GM18508 (cell line): ENCODE results near the gene PRKG2.

Source experiments
- ATAC-seq: cut with Tn5 transposase; IDR thresholded peaks from one replicate; pipeline ENCODE4 v1.9.1; 2021; ENCODE audit warnings: moderate number of reproducible peaks; ENCODE audit not compliant: insufficient read depth, unreplicated experiment

Gene PRKG2

DNA sequence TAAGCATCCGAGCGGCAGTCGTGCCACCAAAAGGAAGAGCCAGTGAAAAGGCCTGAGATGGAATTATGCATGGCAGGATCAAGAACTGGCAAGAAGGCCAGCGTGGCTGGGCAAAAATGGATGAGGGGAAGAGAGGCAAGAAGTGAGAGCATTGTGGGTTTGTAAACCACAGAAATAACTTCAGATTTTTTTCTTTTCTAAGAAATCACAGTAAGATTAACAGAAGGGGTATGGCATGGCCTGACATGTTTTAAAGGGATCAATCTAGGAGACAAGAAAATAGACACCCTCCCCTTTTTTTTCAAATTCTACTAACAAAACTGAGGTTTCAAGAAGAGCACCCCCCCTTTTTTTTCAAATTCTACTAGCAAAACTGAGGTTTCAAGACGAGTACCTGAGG is 102.0 kb downstream of the PRKG2 start:
- no peak for ATAC-seq

- no peak for ATAC-seq
Measured at GRCh38 chr4:81109356-81109755, 105.7 kb downstream of the PRKG2 start.

DNA sequence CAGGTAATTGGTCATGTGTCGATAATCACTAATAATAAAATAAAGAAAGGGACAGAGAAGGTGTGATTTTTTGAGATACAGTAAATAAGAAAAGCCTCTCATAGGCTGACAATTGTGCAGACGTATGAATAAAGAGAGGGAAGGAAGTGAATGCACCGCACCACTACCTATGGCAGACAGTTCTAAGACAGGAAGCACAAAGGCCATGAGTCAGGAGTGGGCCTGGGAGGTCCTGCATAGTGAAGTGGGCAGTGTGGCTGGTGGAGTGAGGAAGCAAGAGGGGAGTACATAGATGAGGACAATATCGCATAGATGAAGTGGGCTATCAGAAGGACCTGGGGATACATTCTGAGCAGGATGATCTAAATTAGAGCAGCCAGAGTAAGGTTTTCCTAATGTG is 108.9 kb downstream of the PRKG2 start:
- ATAC-seq: no peak

DNA sequence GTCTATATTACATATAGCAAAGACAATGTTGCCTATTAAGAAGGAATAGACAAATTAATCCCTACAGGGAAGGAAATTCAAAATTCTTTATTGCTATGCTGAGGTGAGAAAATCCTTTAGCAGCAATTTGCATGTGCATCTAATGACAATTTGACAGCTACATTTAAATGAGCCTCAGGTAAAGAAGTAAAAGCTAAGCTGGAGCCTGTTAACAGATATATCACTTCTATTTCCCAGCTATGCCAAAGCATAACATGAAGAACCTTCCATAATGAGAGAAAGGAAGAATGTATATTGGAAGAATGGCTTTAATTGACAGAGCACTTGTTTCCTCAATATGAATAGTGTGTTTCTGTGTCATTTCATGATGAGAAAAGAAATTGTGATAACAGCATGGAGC is 112.9 kb downstream of the PRKG2 start:
- ATAC-seq: no peak

- no peak for ATAC-seq
Measured at GRCh38 chr4:81096566-81096965, 118.5 kb downstream of the PRKG2 start.

DNA sequence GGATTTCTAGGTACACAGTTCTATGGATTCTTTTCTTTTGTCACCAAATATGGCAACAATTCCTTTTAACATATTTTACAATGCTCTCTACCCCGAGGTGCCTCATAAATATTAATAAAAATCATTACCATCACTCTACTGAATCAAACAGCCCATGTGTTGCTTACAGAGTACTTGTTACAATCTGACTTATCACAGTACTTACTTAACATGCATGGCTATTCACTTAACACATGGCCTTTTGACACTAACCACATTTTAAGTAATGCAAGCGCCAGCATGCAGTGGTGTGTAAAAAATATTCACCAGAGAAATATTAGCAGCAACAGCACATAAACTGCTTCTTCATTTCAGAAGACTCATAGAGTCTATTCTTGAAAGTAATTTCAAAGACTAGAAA is 119.6 kb downstream of the PRKG2 start:
- ATAC-seq: no peak

GRCh38 chr4:81093720-81094401 is 121.2 kb downstream of the PRKG2 start:
- ATAC-seq: no peak

DNA sequence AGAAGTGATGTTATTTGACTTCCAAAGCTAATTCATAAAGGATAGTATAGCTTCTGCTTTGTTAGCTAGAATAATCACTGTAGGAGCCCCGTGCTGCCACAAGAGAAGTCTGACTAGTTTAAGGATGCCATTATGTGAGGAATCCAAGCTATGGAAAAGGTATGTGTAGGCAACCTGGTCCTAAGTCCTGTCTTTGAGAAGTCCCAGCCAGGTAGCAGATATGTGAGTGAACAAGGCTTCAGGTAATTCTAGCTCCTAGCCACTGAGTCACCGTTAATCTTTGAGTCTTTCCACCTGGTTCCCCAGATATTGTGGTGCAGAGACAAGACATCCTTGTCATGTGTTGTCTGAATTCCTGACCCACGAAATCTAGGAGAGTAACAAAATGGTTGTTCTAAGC is 129.0 kb downstream of the PRKG2 start:
- no peak for ATAC-seq

DNA sequence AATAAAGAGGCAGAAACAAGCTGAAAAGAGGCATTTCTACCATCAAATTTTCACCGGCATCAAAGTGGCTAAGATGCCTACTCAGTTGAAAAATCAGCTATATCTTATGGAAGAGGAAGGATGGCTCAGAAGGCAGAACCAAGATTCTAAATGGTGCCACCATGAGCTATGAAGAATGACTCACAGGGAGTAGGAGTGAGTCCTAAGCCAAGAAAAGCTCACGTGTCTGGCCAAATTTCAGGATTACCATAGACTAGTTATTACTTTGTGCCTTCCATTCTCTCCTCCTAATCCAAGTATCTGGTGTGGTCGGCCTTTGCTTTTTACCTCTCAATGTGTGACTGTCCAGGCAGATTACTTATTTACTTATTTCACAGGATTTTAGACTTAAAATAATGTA is 129.7 kb downstream of the PRKG2 start:
- no peak for ATAC-seq

- ATAC-seq: no peak
Measured at GRCh38 chr4:81084634-81085033, 130.4 kb downstream of the PRKG2 start.

DNA sequence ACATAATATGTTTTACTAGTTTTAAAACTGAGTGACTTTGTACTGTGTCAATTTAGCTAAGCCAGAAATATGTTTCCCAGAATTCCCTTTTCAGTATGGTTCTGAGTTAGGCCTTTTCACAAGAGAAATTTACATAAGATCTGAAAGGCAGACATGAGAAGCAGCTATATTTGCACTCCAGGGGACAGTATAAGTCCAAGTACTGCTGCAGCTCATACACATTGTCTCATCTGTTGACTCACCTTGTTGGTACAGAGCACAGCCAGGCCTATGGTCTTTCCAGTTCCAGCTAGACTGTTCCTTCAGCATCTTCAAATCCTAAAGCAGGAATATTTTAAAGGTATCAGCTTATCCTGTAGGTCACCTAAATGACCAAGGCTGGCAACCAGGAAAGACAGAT is 131.0 kb downstream of the PRKG2 start:
- no peak for ATAC-seq

- no peak for ATAC-seq
Measured at GRCh38 chr4:81081156-81081555, 133.9 kb downstream of the PRKG2 start.

- ATAC-seq: no peak
Measured at GRCh38 chr4:81071013-81071412, 144.0 kb downstream of the PRKG2 start.

DNA sequence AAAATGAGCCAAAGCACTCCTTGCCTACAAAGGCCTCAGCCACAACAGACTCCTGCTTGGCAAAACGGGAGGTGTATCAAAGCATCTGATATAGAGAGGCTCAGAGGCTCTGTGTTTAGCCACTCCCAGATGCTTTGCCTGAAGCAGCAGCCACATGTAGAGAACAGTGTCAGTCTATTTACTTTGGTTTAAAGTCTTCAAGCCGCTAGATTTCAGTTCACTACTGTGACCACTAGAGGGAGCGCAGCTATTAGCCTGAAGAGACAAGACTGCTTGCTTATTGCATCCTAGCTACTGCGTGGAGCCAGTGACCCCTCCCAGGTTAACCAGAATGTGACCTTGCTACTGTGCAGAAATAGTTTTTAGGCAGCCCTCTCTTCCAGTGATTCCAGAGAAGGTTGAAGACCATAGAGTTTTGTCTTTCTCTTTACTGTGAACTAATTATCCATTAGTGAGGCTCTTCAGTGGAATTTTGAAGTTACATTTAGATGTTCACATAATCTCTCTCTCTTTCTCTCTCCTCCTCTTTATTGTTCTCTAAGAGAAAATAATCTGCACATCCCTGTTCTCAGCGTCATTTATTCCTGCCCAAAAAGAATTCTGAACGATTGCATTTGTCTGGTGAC is 145.2 kb downstream of the PRKG2 start:
- peak; percentile 92 for ATAC-seq

DNA sequence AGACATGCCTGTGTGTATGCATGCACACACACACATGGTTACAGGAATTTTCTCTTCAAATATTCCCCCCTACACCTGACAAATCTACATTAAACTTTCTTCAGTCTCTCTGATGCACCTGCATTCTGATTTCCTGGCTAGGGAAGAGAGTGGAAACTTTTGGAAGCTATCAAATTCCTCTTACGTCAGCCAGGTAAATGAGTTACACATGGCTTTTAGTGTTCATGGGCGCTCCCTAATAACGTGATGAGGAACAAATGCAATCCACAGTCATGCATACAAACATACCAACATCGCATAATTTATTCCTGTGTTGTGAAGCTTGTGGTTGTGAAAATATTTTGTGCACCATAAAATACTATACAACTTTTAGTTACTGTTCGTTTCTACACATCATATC is 149.6 kb downstream of the PRKG2 start:
- no peak for ATAC-seq

GRCh38 chr4:81062001-81062400 is 153.0 kb downstream of the PRKG2 start:
- ATAC-seq: no peak

- ATAC-seq: no peak
Measured at GRCh38 chr4:81061344-81061730, 153.7 kb downstream of the PRKG2 start.

GRCh38 chr4:81060587-81061343 is 154.3 kb downstream of the PRKG2 start:
- no peak for ATAC-seq

DNA sequence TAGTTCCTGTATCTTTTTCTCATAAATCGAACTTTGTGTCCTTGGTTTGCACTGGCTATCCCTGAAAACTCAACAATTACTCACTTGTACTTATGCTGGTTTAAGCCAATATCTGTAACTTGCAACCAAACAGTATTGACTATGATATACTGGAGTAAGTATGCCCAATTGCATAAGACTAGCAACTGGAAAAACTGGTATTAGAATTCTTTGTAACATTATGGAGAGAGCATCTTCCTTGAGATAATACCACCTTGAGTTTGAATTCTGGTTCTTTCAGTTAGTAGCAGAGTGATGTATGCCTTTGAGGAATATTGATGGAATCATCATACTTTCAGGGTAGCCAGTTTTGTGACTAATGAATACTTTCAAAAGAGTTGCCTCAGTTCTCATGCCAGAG is 156.4 kb downstream of the PRKG2 start:
- ATAC-seq: no peak

- ATAC-seq: peak; percentile 97
Measured at GRCh38 chr4:81052119-81053068, 162.6 kb downstream of the PRKG2 start.

DNA sequence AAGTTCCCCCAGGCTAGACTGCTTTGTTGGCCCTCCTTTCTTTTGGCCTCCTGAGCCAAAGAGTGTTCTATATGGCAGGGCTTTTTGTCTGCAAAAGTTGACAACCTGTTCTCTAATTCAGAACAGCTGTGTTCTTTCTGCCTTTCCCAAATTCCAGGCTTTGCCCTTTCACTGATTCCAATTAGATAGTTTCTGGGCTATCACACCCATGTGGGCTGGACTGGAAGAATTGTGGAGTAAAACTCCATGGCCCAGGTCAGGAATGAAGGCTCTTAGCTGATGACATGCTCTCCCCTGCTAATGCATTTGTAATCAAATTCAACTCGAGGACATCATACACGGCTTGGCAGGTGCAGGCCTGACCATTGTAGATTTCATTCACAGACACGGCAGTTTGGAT is 165.1 kb downstream of the PRKG2 start:
- ATAC-seq: no peak
